Measurements from ENCODE around the gene HOXC6.
"Not testable (repeated sequence)": the region's sequence is repeated elsewhere in the genome, so short reads cannot be mapped to it uniquely, and the experiment has no call there.

Gene HOXC6

DNA sequence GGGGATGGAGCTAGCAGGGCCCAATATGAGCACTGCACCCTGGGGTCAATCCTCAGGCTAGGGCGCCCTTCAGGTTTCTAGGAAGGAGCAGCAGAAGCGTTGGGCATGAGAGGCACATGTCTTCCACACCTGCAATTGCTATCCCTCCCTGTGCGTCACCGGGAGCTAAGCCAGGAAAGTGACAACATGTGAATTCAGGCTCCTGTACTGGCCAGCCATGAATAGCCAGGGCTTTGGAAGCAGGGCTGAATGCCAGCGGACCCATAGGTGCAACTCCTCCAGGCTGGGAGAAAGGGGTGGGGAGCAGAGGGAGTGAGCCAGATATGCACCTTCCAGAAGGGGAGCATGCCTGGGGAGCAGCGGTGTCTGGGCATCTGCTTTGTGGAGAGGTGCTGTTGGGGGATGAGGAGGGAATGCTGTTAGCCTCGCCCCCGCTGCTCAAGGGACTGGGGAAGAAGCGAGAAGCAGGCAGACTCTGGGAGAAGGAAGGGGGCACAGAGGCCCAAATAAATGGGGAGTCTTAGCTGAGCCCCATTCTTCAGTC is 10.7 kb downstream of the HOXC6 start:
- no peak overlapping the region for H3K4me3 ChIP-seq (ENCODE audit: low read depth, low read length)
- no peak for DNase-seq (ENCODE audit: low read depth)
- TF ChIP-seq, protein P1, sequence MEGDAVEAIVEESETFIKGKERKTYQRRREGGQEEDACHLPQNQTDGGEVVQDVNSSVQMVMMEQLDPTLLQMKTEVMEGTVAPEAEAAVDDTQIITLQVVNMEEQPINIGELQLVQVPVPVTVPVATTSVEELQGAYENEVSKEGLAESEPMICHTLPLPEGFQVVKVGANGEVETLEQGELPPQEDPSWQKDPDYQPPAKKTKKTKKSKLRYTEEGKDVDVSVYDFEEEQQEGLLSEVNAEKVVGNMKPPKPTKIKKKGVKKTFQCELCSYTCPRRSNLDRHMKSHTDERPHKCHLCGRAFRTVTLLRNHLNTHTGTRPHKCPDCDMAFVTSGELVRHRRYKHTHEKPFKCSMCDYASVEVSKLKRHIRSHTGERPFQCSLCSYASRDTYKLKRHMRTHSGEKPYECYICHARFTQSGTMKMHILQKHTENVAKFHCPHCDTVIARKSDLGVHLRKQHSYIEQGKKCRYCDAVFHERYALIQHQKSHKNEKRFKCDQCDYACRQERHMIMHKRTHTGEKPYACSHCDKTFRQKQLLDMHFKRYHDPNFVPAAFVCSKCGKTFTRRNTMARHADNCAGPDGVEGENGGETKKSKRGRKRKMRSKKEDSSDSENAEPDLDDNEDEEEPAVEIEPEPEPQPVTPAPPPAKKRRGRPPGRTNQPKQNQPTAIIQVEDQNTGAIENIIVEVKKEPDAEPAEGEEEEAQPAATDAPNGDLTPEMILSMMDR (conservative IDR thresholded peaks at IDR 0.05; ENCODE audit: low read depth, low read length): no peak

DNA sequence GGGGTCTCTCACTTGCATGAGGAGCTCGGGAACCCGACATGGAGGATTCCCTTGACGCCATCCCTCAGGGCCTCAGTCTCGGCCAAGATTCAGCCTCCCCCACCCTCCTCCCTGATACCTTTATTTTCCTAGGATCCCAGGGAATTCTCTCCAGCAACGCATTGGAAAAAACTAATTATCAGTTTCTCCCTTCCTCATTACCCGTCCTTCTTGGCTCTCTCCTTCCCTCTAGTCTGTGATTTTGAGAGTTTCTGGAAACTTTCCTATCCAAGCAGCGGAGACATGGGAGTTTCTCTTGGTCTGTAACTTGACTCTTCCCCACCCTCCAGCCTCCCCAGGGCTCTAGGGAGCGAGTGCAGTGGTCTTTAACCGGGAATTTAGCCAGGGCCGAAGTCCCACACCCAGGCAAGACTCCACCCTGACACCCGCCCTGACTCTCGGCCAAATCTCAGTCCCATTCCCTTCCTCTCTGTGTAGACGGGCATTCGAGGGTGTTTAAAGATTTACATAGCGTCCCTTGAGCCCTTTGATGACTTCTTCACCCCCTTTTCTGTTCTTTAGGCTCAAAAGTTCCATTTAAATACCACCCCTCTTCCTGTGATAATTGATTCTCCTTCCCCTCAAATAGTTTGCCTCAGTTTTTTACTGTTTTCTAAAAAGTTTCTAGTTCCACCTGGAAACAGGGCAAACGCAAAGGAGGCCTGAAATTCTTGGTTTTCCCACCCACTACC is 11.3 kb downstream of the HOXC6 start:
- TF ChIP-seq, protein P1 (conservative IDR thresholded peaks at IDR 0.05; ENCODE audit: low read depth, low read length): no peak
- H3K4me3 ChIP-seq (ENCODE audit: low read depth, low read length): no peak overlapping the region
- DNase-seq (ENCODE audit: low read depth): no peak

DNA sequence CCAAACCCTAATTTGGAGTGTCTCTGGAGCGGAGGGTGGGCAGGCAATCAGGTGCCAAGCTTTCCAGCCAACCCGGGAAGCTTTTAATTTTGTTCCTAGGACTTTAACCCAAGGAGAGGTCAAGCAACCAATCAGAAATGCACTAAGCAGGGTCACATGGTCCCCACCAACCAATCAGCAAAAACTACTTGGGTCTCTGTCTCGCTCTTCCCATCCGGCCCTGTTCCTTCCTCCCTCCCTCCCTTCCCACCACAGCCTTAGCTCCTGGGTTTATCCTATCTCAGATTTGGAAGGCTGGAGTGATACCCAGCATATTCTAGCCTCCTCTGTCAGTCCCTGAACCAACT is 11.9 kb downstream of the HOXC6 start:
- TF ChIP-seq, protein P1 (conservative IDR thresholded peaks at IDR 0.05; ENCODE audit: low read depth, low read length): no peak
- no peak overlapping the region for H3K4me3 ChIP-seq (ENCODE audit: low read depth, low read length)
- no peak for DNase-seq (ENCODE audit: low read depth)

DNA sequence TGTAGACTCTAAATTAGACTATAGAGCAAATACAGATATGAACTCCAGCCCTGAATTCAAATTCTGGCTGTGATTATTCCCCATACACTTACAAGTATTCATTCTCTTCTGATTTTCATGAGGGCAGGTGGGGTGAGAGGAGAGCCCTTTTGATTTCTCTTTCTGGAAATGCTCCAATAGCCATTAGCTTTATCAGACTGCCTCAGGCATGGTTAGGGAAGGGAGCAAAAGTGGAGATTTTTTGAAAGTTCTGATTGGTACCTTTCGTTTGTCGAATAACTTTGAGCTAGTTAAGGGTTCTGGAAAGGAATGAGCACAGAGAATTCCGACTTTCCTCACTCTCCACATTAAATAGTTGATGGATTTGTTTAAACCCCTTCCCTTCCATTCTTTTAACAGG is 12.4 kb downstream of the HOXC6 start:
- DNase-seq (ENCODE audit: low read depth): no peak
- no peak overlapping the region for H3K4me3 ChIP-seq (ENCODE audit: low read depth, low read length)
- TF ChIP-seq, protein P1 (conservative IDR thresholded peaks at IDR 0.05; ENCODE audit: low read depth, low read length): no peak

DNA sequence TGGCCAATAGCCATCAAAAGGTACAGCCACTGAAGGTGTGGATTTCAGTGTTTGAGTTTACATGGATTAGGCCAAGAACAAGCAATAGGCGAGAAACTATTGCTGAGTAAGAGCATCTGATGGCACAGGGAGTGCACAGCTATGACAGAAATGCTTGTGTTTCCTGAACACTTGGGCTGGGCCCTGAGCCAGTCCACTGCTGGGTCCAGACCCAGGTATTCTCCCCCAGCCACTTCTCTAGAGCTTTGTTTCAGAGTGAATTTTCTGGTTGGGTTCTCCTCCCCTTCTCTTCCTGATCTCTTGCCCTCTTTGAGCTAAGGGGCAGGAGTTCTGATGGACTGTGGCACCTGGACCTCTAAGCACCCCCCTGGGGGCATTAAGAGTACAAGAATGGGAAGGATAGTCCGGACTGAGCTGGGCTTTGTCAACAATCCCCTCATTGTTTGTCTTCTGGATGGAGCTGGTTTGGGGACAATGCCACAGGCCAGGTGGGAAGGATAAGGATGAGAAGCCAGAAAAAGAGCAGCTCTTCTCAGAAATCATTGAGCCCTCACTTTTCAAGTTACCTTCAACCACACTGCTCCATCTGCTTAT is 13.0 kb downstream of the HOXC6 start:
- no peak overlapping the region for H3K4me3 ChIP-seq (ENCODE audit: low read depth, low read length)
- TF ChIP-seq, protein P1 (conservative IDR thresholded peaks at IDR 0.05; ENCODE audit: low read depth, low read length): no peak
- no peak for DNase-seq (ENCODE audit: low read depth)

DNA sequence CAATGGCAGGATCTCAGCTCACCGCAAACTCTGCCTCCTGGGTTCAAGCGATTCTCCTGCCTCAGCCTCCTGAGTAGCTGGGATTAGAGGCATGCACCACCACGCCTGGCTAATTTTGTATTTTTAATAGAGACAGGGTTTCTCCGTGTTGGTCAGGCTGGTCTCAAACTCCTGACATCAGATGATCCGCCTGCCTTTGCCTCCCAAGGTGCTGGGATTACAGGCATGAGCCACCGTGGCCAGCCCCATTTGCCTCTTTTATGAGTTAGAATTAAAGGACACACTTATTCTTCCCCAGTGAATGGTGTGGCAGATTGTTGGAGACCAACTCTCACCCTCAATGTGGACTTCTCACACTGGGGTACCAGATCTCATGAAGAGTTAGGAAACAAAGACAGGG is 13.8 kb downstream of the HOXC6 start:
- not testable (repeated sequence) for H3K4me3 ChIP-seq (ENCODE audit: low read depth, low read length); DNase-seq (ENCODE audit: low read depth)

DNA sequence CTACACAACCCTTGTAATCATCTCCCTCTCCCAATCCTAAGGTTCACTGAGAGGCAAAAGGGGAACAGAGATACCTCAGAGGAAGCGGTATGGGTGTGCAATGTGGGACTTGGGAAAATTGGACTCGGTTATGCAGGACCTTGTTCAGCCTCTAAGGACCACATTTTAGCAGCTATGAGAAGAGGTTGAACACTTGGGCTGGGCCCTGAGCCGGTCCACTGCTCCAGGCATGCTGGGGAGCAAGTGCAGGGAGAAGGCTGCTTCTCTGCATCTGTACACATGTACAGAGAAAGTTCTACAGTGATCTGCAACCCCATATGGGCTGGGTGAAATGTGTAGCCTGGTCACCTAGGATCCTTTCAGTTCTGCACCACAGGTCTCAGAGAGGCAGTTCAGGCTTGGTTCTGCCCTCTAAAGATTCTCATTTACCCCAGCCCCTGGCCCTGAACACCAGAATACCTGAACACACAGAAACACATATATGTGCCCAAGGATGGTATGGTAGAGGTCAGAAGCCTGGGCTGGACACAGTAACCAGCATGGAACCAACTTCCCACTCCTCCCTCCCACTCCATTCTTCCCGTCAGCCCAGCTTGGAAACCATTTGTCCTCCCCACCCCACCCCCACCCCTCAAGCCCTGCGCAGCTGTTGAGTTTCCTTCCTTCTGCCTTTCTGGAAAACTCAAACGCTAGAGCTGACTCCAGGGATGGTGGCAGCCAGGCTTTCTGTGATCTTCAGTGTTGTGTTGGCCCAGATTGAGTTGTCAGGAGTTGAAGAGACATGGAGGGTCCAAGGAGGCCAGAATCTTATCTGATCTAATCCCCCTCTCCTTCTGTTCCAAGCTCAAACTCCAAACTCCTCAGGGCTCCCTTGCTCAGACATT is 15.0 kb downstream of the HOXC6 start:
- DNase-seq (ENCODE audit: low read depth): no peak
- TF ChIP-seq, protein P1 (conservative IDR thresholded peaks at IDR 0.05; ENCODE audit: low read depth, low read length): no peak
- no peak overlapping the region for H3K4me3 ChIP-seq (ENCODE audit: low read depth, low read length)

Measured in choroid plexus epithelial cell (primary cell).